MM.1S (cell line): ENCODE measurements around the gene CYFIP1.

Experiments used
- EZH2 ChIP-seq: fragments of 300-600 bp; sonication (generic); optimal IDR thresholded peaks from 2 replicates; pipeline ENCODE3; 2017; ENCODE audit warnings: low read depth, mild to moderate bottlenecking, antibody characterized with exemption, low read length, mixed read lengths
- EZH2phosphoT487 ChIP-seq: fragments of 300-600 bp; sonication (generic); IDR thresholded peaks from 2 replicates; pipeline ENCODE4 v1.6.1; 2018; ENCODE audit warnings: antibody characterized with exemption, low read length
- TF ChIP-seq, protein P1 (sequence below): fragments of 300-600 bp; sonication (generic); IDR thresholded peaks from 2 replicates; pipeline ENCODE4 v1.5.1; 2016; ENCODE audit warnings: antibody characterized with exemption, low read length, mixed read lengths

DNA sequence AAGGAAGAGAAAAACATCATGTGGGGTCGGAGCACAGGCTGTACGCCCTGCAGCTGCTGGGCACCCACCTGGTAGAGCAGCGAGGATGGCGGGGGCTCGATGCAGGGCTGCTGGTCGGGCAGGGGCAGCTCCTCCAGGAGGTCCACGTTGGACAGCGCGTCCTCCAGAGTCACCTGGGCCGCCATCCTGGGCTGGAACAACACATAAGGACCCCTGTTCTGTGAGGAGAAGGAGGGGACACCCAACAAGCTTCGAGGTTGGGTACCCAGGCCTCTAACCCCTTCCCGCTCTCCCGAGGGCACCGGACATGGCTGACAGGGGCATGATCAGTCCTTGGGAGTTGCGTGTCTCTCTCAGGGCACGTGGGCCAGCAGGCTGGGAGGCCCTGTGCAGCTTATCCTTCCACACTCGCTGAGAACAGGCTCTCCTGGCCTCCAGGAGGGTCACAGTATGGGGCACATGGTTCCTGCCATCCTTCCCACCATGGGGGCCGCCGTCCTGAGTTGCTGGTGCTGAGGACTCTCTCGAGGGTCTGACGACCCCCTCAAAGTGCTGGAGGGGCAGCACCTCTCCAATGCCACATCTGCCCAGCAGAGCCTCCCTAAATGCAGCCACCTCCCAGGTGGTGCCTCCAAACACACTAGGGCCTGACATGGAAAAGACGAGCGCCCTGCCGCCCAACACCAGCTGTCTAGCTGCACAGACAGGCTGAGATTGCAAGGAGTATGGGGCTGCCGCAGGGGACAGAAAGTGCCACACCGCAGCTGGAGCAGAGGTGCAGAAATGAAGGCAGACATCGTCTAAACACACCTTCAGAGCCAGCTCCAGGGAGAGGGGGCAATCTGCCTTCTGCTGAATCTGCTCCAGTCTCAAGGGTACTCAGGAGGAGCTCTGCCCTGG, 32.8 kb downstream of the CYFIP1 start:
- TF ChIP-seq, protein P1, sequence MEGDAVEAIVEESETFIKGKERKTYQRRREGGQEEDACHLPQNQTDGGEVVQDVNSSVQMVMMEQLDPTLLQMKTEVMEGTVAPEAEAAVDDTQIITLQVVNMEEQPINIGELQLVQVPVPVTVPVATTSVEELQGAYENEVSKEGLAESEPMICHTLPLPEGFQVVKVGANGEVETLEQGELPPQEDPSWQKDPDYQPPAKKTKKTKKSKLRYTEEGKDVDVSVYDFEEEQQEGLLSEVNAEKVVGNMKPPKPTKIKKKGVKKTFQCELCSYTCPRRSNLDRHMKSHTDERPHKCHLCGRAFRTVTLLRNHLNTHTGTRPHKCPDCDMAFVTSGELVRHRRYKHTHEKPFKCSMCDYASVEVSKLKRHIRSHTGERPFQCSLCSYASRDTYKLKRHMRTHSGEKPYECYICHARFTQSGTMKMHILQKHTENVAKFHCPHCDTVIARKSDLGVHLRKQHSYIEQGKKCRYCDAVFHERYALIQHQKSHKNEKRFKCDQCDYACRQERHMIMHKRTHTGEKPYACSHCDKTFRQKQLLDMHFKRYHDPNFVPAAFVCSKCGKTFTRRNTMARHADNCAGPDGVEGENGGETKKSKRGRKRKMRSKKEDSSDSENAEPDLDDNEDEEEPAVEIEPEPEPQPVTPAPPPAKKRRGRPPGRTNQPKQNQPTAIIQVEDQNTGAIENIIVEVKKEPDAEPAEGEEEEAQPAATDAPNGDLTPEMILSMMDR = no peak
- TF ChIP-seq EZH2 (no peak), EZH2phosphoT487 (no peak)
